Measurements from ENCODE around the gene COL9A3. TPM values are rescaled to one million over a fixed set of nuclear protein-coding genes. Genes with fewer than 3 reads are reported as not detected.

The COL9A3 gene
- total and polyA plus RNA-seq, 2 donors from 2014 or later: 2.3 to 4.3 TPM

DNA sequence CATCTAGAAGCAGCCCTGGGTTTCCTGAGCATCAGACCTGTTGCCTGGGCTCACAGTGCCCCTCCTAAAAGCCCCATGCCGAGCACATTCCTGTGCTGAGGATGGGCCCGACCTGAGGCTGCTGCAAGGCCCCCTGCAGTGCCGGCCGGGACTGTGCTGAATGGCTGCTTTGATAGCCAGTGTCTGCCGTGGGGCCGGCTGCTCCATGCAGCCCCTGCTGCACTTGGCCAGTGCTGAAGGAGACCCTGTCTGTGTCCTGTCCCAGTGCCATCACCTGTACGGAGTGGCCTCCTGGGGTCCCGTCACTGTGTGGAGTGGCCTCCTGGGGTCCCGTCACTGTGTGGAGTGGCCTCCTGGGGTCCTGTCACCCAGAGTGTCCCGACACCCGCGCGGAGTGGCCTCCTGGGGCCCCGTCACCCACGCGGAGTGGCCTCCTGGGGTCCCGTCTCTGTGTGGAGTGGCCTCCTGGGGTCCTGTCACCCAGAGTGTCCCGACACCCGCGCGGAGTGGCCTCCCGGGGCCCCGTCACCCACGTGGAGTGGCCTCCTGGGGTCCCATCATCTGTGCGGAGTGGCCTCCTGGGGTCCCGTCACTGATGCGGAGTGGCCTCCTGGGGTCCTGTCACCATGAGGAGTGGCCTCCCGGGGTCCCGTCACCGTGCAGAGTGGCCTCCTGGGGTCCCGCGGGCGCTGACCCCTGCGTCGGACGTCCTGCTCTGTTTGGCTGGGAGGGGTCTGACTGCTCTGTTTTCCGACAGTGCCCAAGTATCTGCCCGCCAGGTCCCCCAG is 7.0 kb downstream of the COL9A3 start:
- no peak overlapping the region for H3K27ac ChIP-seq (ENCODE audit: low read depth in 2 of 2, low read length in 2 of 2)
- peak in 1 of 5 donors; percentile 78 for DNase-seq
- H3K9me3 ChIP-seq (ENCODE audit: control insufficient read depth in 2 of 3, insufficient read depth in 1 of 3, low read length in 3 of 3): no peaks in the 10 kb centered on the region
- no peaks in the 10 kb centered on the region for H3K36me3 ChIP-seq (ENCODE audit: control insufficient read depth in 2 of 3, insufficient read depth in 3 of 3, low read length in 3 of 3)
- no peaks in the 10 kb centered on the region for H3K27me3 ChIP-seq (ENCODE audit: control insufficient read depth, insufficient read depth, low read length)
- TF ChIP-seq, protein P1, sequence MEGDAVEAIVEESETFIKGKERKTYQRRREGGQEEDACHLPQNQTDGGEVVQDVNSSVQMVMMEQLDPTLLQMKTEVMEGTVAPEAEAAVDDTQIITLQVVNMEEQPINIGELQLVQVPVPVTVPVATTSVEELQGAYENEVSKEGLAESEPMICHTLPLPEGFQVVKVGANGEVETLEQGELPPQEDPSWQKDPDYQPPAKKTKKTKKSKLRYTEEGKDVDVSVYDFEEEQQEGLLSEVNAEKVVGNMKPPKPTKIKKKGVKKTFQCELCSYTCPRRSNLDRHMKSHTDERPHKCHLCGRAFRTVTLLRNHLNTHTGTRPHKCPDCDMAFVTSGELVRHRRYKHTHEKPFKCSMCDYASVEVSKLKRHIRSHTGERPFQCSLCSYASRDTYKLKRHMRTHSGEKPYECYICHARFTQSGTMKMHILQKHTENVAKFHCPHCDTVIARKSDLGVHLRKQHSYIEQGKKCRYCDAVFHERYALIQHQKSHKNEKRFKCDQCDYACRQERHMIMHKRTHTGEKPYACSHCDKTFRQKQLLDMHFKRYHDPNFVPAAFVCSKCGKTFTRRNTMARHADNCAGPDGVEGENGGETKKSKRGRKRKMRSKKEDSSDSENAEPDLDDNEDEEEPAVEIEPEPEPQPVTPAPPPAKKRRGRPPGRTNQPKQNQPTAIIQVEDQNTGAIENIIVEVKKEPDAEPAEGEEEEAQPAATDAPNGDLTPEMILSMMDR (IDR thresholded peaks at IDR 0.05; ENCODE audit: borderline replicate concordance, extremely low read depth, insufficient read depth): no peak
- H3K4me1 ChIP-seq (ENCODE audit: control insufficient read depth in 2 of 3, insufficient read depth in 2 of 3, low read depth in 1 of 3, low read length in 3 of 3): peaks cover 0 to 7% (median 0%) of the 10 kb centered on the region in 3 donors
- FAIRE-seq: no peak
- no peak overlapping the region for H3K9ac ChIP-seq (ENCODE audit: low read length in 3 of 3)
- intact Hi-C loops (cut with DNase I): no loop called here
- no peak overlapping the region for H3K4me3 ChIP-seq (ENCODE audit: low read length in 3 of 3)

DNA sequence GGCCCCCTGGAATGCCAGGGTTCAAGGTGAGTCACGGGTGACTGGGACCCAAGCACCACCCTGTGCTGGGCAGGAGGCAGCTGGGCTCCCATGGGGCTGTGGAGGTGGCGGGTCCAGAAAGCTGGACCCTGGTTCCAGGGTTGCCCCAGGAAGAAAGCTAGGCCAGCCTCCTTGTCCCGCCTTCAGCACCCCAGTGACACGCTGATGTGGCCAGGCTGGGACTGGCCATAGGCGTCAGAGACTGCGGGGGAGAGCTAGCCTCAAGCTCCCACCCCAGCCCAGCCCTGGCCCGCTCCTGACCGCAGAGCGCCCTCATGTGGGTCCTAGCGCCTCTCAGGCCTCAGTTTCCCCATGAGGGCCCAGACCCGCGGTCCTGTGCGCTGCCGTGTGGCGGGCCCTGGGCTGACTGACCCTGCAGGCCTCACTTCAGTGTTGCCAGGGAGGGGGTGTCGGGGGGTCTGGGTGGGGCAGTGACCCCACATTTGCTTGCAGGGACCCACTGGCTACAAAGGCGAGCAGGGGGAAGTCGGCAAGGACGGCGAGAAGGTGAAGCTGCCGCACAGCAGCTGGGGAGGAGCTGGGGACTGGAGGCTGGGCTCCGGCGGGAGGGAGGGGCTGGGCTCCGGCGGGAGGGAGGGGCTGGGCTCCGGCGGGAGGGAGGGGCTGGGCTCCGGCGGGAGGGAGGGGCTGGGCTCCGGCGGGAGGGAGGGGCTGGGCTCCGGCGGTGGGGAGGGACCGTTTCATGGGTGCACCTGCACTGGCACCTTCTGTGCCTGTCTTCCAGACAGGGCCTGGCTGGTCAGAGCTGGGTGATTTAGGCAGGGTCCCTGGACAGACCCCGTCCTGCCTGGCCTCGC is 7.9 kb downstream of the COL9A3 start:
- peak overlapping the region in 1 of 3 donors; percentile 34 for H3K9ac ChIP-seq (ENCODE audit: low read length in 3 of 3)
- H3K4me1 ChIP-seq (ENCODE audit: control insufficient read depth in 2 of 3, insufficient read depth in 2 of 3, low read depth in 1 of 3, low read length in 3 of 3): peaks cover 0 to 5% (median 0%) of the 10 kb centered on the region in 3 donors
- FAIRE-seq: no peak
- H3K27me3 ChIP-seq (ENCODE audit: control insufficient read depth, insufficient read depth, low read length): no peaks in the 10 kb centered on the region
- no peak overlapping the region for H3K4me3 ChIP-seq (ENCODE audit: low read length in 3 of 3)
- H3K9me3 ChIP-seq (ENCODE audit: control insufficient read depth in 2 of 3, insufficient read depth in 1 of 3, low read length in 3 of 3): no peaks in the 10 kb centered on the region
- H3K27ac ChIP-seq (ENCODE audit: low read depth in 2 of 2, low read length in 2 of 2): peak overlapping the region in 1 of 2 donors; percentile 47
- intact Hi-C loops (cut with DNase I): no loop called here
- DNase-seq: peak in 4 of 5 donors; percentile 60 to 90 (median 82)
- no peaks in the 10 kb centered on the region for H3K36me3 ChIP-seq (ENCODE audit: control insufficient read depth in 2 of 3, insufficient read depth in 3 of 3, low read length in 3 of 3)
- TF ChIP-seq, protein P1 (IDR thresholded peaks at IDR 0.05; ENCODE audit: borderline replicate concordance, extremely low read depth, insufficient read depth): no peak

DNA sequence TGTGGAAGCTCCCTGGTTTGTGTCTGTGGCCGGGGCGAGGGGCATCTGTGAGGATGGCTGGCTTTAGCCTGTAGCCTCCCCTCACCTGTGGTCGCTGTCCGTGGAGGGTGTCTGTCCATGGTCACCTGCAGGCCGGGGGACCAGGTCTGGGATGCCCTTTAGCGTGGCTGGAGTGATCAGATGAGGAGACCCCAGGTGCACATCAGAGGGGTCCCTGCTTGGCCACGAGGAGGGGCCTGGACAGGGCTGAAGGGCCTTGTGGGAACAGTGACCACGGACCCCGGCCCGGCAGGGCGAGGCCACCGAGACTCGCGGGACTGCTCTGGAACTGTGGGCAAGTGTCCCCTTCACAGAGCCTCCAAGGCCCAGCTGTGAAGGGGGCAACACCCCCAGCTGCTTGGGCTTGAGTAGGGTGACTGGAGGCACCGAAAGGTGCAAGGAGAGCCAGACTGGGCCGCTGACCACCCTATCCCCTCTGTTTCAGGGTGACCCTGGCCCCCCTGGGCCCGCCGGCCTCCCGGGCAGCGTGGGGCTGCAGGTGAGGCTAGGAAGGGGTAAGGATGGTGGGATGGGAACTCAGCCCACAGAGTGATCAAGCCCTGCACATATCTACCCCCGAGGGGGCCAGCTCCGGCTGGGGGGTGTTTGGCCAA is 8.6 kb downstream of the COL9A3 start:
- Histone ChIP-seq H3K36me3 (ENCODE audit: control insufficient read depth in 2 of 3, insufficient read depth in 3 of 3, low read length in 3 of 3) (no peaks in the 10 kb centered on the region), H3K27ac (ENCODE audit: low read depth in 2 of 2, low read length in 2 of 2) (no peak overlapping the region), H3K4me1 (ENCODE audit: control insufficient read depth in 2 of 3, insufficient read depth in 2 of 3, low read depth in 1 of 3, low read length in 3 of 3) (peaks cover 0 to 5% (median 0%) of the 10 kb centered on the region in 3 donors), H3K4me3 (ENCODE audit: low read length in 3 of 3) (no peak overlapping the region), H3K9ac (ENCODE audit: low read length in 3 of 3) (no peak overlapping the region), H3K27me3 (ENCODE audit: control insufficient read depth, insufficient read depth, low read length) (no peaks in the 10 kb centered on the region), H3K9me3 (ENCODE audit: control insufficient read depth in 2 of 3, insufficient read depth in 1 of 3, low read length in 3 of 3) (no peaks in the 10 kb centered on the region)
- TF ChIP-seq, protein P1 (IDR thresholded peaks at IDR 0.05; ENCODE audit: borderline replicate concordance, extremely low read depth, insufficient read depth): no peak
- intact Hi-C loops (cut with DNase I): no loop called here
- FAIRE-seq (no peak), DNase-seq (peak in 2 of 5 donors; percentile 72 to 80)

All from kidney (tissue), 14 donors.